Panc1 (cell line): ENCODE data around the gene PRSS22. TPM values are rescaled to one million over a fixed set of nuclear protein-coding genes. Genes with fewer than 3 reads are reported as not detected.

Experiments used
- ATAC-seq: fragments of 200-7000 bp; cut with Tn5 transposase; 2 replicates; pipeline ENCODE4 v1.9.1; 2020; ENCODE audit warnings: mild to moderate bottlenecking, moderate library complexity
- BruUV-seq: library from RNA; stranded (reverse); fragments of 400-500 nt; replicated peaks from 2 replicates; lab custom pipeline; 2021; lab: Mats Ljungman, UMichigan
- CTCF ChIA-PET: fragments of 300-600 bp; sonication (Branson Sonifier 250); formaldehyde crosslinking; loops from one replicate; lab custom pipeline; 2022; ENCODE audit warnings: antibody characterized with exemption; lab: Charles Lee
- POLR2A ChIA-PET: fragments of 300-600 bp; sonication (Branson Sonifier 250); formaldehyde crosslinking; loops from one replicate; lab custom pipeline; 2022; ENCODE audit warnings: antibody characterized with exemption; lab: Charles Lee
- DNase-seq: peaks from one replicate; pipeline ENCODE4 v3.0.0-alpha.2; 2010; ENCODE audit warnings: low read depth, low spot score
- H3K27ac ChIP-seq: 2 replicates; pipeline ENCODE4 v1.5.1; 2011; ENCODE audit warnings: mild to moderate bottlenecking, low read length, inconsistent platforms
- H3K27me3 ChIP-seq: fragments of 200-500 bp; sonication (Bioruptor generic); 2 replicates; pipeline ENCODE4 v1.6.0; 2014; ENCODE audit warnings: low read length, inconsistent platforms; ENCODE audit not compliant: control insufficient read depth, insufficient read depth
- H3K36me3 ChIP-seq: fragments of 200-500 bp; sonication (Bioruptor generic); 2 replicates; pipeline ENCODE4 v1.5.1; 2014; ENCODE audit warnings: inconsistent platforms, mild to moderate bottlenecking, low read length, moderate library complexity; ENCODE audit not compliant: control insufficient read depth, insufficient read depth
- H3K4me1 ChIP-seq: 2 replicates; pipeline ENCODE4 v1.5.1; 2011; ENCODE audit warnings: inconsistent platforms, mild to moderate bottlenecking, low read length, moderate library complexity; ENCODE audit not compliant: control insufficient read depth, insufficient read depth
- H3K4me3 ChIP-seq, 2 experiments: 2 replicates each; pipeline ENCODE4 v1.5.1; 2011 to 2012; ENCODE audit warnings: low read depth in 2 of 2, low read length in 2 of 2, mild to moderate bottlenecking in 2 of 2, inconsistent platforms in 1 of 2, moderate library complexity in 1 of 2
- H3K9me3 ChIP-seq: fragments of 200-500 bp; sonication (Bioruptor generic); 2 replicates; pipeline ENCODE4 v1.5.1; 2014; ENCODE audit warnings: low read depth, mild to moderate bottlenecking, inconsistent platforms, low read length, moderate library complexity; ENCODE audit not compliant: control insufficient read depth, insufficient read depth
- CTCF ChIP-seq: fragments of 450-650 bp; IDR thresholded peaks from 2 replicates; pipeline ENCODE4 v1.5.1; 2017; ENCODE audit warnings: mild to moderate bottlenecking
- POLR2AphosphoS5 ChIP-seq: IDR thresholded peaks from 2 replicates; pipeline ENCODE4 v1.6.1; 2012; ENCODE audit warnings: mild to moderate bottlenecking, low read depth, low read length, moderate library complexity
- REST ChIP-seq, 2 experiments: IDR thresholded peaks; 2 replicates each; pipeline ENCODE4 v1.6.1; 2011 to 2012; ENCODE audit warnings: low read depth in 2 of 2, control low read depth in 1 of 2, low read length in 1 of 2, mild to moderate bottlenecking in 1 of 2, moderate library complexity in 1 of 2; ENCODE audit not compliant: insufficient read depth in 1 of 2
- SIN3A ChIP-seq: IDR thresholded peaks from 2 replicates; pipeline ENCODE4 v1.6.1; 2012; ENCODE audit warnings: low read depth, mild to moderate bottlenecking, low read length, moderate library complexity, borderline replicate concordance; ENCODE audit not compliant: insufficient read depth
- TCF7L2 ChIP-seq: IDR thresholded peaks from 2 replicates; pipeline ENCODE4 v1.6.1; 2011; ENCODE audit warnings: mild to moderate bottlenecking, low read depth, low read length, inconsistent platforms
- in situ Hi-C: cut with HindIII; loops from 2 replicates; pipeline ENCODE4 v1.10.0; 2016; ENCODE audit warnings: low sequenced_read_pairs, low pct_unique_long_range_greater_than_20kb
- intact Hi-C: fragments of 100-400 bp; cut with micrococcal nuclease; formaldehyde crosslinking; loops from one replicate; pipeline ENCODE4 v1.10.0; 2022; ENCODE audit not compliant: unreplicated experiment
- total RNA-seq: library from RNA; stranded (reverse); gene quantifications from one replicate; pipeline ENCODE4 v1.2.1, GENCODE V29; 2021; ENCODE audit not compliant: unreplicated experiment

Gene PRSS22
- total RNA-seq, 1 experiment from 2014 or later = 23.9 TPM

DNA sequence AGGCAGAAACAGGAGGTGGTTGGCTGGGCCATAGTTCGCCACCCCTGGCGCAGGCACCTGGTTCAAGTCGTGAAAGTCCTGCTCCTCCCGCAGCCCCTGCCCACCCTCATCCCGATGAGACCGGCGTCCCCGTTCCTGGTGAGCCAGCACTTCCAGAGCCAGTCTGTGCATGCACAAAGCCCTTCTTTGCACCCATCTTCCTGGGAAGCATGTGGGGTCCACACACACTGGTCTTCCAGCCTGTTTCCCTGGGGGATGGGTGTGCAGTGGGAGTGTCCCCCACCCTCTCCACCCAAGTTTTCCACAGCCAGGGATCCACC lies 29.5 kb downstream of the PRSS22 start:
- BruUV-seq = no TSS peak
- H3K4me3 ChIP-seq = no peak overlapping the region
- no peak for DNase-seq
- no peak for ATAC-seq
- H3K4me1 ChIP-seq = peaks cover 23% of the 10 kb centered on the region
- no peak for TF ChIP-seq CTCF
- H3K27ac ChIP-seq = no peak overlapping the region; the same call in 1 of the 2 replicates
- H3K27me3 ChIP-seq = no peaks in the 10 kb centered on the region
- H3K36me3 ChIP-seq = no peaks in the 10 kb centered on the region
- CTCF ChIA-PET = no interaction called here
- in situ Hi-C loops (no loop called here), intact Hi-C loops (no loop called here)
- no peaks in the 10 kb centered on the region for H3K9me3 ChIP-seq
- POLR2A ChIA-PET = no interaction called here

DNA sequence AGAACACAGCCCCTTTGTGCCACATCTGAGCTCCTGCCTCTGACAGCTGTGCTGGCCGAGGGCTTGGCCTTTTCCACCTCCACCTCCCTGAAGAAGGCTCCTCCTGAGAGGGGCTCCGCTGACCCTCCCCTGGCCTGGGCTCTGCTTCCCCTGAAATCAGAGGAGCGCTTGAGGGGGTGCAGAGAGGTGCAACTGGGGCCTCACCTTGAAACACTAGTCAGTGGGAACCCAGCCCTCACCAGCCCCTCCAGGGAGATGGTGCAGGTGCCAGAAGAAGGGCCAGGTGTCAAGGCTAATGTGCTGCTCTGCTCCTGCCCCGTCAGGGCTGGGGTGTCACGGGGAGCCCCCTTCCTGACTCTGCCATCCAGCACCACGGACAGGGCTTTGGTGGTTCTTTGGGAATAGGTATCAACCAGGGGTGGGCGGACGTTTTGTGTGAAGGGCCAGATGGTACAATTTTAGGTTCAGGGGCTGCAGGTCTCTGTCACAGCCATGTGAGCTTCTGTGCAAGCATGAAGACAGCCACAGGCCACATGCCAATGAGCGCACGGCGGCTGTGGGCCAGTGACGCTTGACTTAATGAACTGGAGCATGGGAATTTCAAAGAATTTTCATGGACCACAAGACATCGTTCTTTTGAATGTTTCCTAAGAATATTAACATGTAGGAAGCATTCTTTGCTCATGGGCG lies 30.0 kb downstream of the PRSS22 start:
- in situ Hi-C loops (no loop called here), intact Hi-C loops (no loop called here)
- no peak overlapping the region for H3K4me3 ChIP-seq
- POLR2A ChIA-PET = no interaction called here
- H3K9me3 ChIP-seq = no peaks in the 10 kb centered on the region
- no peaks in the 10 kb centered on the region for H3K36me3 ChIP-seq
- no peaks in the 10 kb centered on the region for H3K27me3 ChIP-seq
- H3K4me1 ChIP-seq = peaks cover 27% of the 10 kb centered on the region
- no TSS peak for BruUV-seq
- no peak for DNase-seq
- H3K27ac ChIP-seq = no peak overlapping the region
- no peak for ATAC-seq
- CTCF ChIA-PET = no interaction called here
- TF ChIP-seq POLR2AphosphoS5 (no peak), REST (IDR thresholded peaks at IDR 0.05; ENCODE audit: insufficient read depth in 1 of 2, low read depth in 2 of 2, low read length in 1 of 2) (peak; percentile 88 to 93)

DNA sequence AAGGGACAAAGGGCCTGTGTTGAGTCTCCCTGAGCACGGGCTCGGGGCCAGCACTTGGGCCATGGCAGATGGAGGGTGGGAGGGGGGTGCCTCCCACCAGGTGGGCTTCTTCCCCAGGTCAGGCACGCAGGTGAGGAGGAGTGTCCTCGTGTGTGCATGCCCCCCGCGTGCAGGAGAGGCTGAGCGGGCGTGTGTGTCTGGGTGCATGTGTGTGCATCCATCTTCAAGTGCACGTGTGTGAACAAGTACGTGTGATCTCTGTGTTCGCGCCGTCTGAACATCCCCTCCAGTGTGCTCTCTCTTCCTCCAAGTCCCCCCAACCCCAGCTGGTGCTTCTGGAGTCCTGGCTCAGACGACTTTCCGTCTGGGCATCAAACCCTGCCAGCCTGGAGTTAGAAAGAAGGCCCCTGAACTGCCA lies 30.6 kb downstream of the PRSS22 start:
- Histone ChIP-seq H3K4me1 (peaks cover 30% of the 10 kb centered on the region), H3K9me3 (no peaks in the 10 kb centered on the region), H3K27me3 (no peaks in the 10 kb centered on the region), H3K27ac (peak overlapping the region; percentile 25; the same call in 1 of the 2 replicates), H3K4me3 (no peak overlapping the region), H3K36me3 (no peaks in the 10 kb centered on the region)
- in situ Hi-C loops = no loop called here
- intact Hi-C loops = no loop called here
- ChIA-PET POLR2A (no interaction called here), CTCF (no interaction called here)
- ATAC-seq = no peak
- DNase-seq = no peak
- BruUV-seq = no TSS peak
- TF ChIP-seq SIN3A = no peak
- no peak for TF ChIP-seq TCF7L2
- TF ChIP-seq CTCF = no peak
- TF ChIP-seq REST (IDR thresholded peaks at IDR 0.05; ENCODE audit: insufficient read depth in 1 of 2, low read depth in 2 of 2, low read length in 1 of 2) = no peak
- no peak for TF ChIP-seq POLR2AphosphoS5
